VCaP (cell line): Measurements from ENCODE around the gene STK25.
A peak's percentile ranks its signal among the peaks of the same experiment; 100 is the strongest.

Source experiments
- H3K27ac ChIP-seq: fragments of 450-650 bp; 2 replicates; pipeline ENCODE4 v1.5.1; 2017
- CTCF ChIP-seq: fragments of 450-650 bp; conservative IDR thresholded peaks from 2 replicates; pipeline ENCODE4 v1.5.1; 2017; ENCODE audit warnings: mild to moderate bottlenecking, moderate library complexity

STK25 gene

DNA sequence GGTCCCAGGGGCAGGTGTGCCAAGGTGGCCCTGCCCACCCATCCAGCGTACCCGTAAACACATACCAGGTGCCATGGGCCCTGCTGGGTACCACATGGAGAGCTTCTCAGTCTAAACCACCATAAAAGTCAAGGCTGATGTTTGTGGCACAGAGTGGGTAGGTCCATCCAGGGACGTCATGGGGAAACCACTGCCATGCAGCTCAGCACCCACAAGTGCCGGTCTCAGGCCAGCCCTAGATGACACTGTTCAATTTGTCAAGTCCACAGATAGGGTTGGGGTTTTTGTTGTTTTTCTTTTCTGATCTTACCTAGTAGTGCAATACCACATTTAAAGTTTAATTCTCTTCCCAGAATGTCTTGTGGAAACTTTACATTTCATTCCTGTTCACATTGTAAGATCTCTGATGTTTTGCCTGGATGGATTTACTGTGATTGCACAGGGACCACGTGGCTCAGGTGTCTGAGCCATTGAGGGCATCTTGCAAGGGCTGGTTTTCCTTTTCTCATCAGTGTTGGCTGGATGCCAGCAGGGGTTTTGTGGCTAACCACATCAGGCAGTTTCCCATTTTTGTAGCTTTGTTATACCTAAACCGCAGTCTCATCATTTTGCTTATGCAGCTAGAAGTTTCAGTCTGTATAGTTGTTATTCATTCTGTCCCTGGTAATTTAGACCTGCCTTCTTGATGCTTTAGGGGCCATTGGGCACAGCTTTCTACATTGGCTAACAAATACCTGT is 64.7 kb downstream of the STK25 start:
- no peak for TF ChIP-seq CTCF

More for the DNA sequence above, 64.7 kb downstream of the STK25 start:
- peak overlapping the region; percentile 5; the same call in 1 of the 2 replicates for H3K27ac ChIP-seq
